Measurements from ENCODE around the gene NDUFAF2.
A peak's percentile ranks its signal among the peaks of the same experiment; 100 is the strongest.

The NDUFAF2 gene

GRCh38 chr5:60948738-60949137 is 3.7 kb downstream of the NDUFAF2 start:
- Histone ChIP-seq H3K4me1 (ENCODE audit: control insufficient read depth, insufficient read depth, low read length) (no peaks in the 10 kb centered on the region), H3K9me3 (ENCODE audit: control insufficient read depth, insufficient read depth, low read depth, low read length) (no peaks in the 10 kb centered on the region), H3K27ac (ENCODE audit: extremely low read depth, low read depth, low read length) (no peak overlapping the region), H3K4me3 (ENCODE audit: low read depth, low read length) (no peak overlapping the region), H3K36me3 (ENCODE audit: control insufficient read depth in 2 of 2, insufficient read depth in 1 of 2, low read length in 2 of 2) (no peaks in the 10 kb centered on the region)
- POLR2A ChIA-PET, result no interaction called here
- CTCF ChIA-PET, result interaction anchor here (0.5 to 1.1 kb wide), 2 partner anchors 10 to 408 kb away, joined by 3 read pairs; no protein-coding TSS in a partner anchor
- TF ChIP-seq ZNF398 (tag by site-specific recombination; IDR thresholded peaks at IDR 0.05) (no peak), ZNF704 (tag by site-specific recombination; IDR thresholded peaks at IDR 0.05) (no peak), ZNF660 (tag by site-specific recombination; IDR thresholded peaks at IDR 0.05) (no peak), ZNF549 (tag by site-specific recombination; IDR thresholded peaks at IDR 0.05) (no peak), ZNF184 (tag by site-specific recombination; IDR thresholded peaks at IDR 0.05) (peak; percentile 89), ZNF513 (tag by site-specific recombination; IDR thresholded peaks at IDR 0.05) (no peak), ZNF280C (tag by site-specific recombination; IDR thresholded peaks at IDR 0.05) (no peak)

- Histone ChIP-seq H3K4me3 (ENCODE audit: low read depth, low read length) (no peak overlapping the region), H3K9me3 (ENCODE audit: control insufficient read depth, insufficient read depth, low read depth, low read length) (no peaks in the 10 kb centered on the region; the same call in 1 of the 2 replicates), H3K36me3 (ENCODE audit: control insufficient read depth in 2 of 2, insufficient read depth in 1 of 2, low read length in 2 of 2) (no peaks in the 10 kb centered on the region), H3K27ac (ENCODE audit: extremely low read depth, low read depth, low read length) (no peak overlapping the region), H3K4me1 (ENCODE audit: control insufficient read depth, insufficient read depth, low read length) (no peaks in the 10 kb centered on the region)
- POLR2A ChIA-PET, result no interaction called here
- TF ChIP-seq KLF1 (tag by site-specific recombination; IDR thresholded peaks at IDR 0.05) (no peak), ZNF366 (tag by site-specific recombination; conservative IDR thresholded peaks at IDR 0.05) (no peak), ZNF274 (IDR thresholded peaks at IDR 0.05; ENCODE audit: low read length) (no peak), ZNF274 (tag by site-specific recombination; IDR thresholded peaks at IDR 0.05; ENCODE audit: borderline replicate concordance) (no peak), ZNF280D (tag by site-specific recombination; IDR thresholded peaks at IDR 0.05) (peak; percentile 78; the same call in 1 of the 2 replicates), SETDB1 (IDR thresholded peaks at IDR 0.05; ENCODE audit: insufficient read length, low read length) (peak; percentile 73), KLF9 (tag by site-specific recombination; IDR thresholded peaks at IDR 0.05; ENCODE audit: low read depth) (no peak), ZNF335 (tag by site-specific recombination; conservative IDR thresholded peaks at IDR 0.05) (no peak)
- CTCF ChIA-PET, result interaction anchor here (0.5 kb wide), 2 partner anchors 13 to 206 kb away, joined by 3 read pairs; no protein-coding TSS in a partner anchor
Measured at GRCh38 chr5:60955239-60955638, 10.2 kb downstream of the NDUFAF2 start.

All from HEK293 (cell line).